Measurements from ENCODE around the gene CTNNA3. TPM values are rescaled to one million over a fixed set of nuclear protein-coding genes. Genes with fewer than 3 reads are reported as not detected.
A peak's percentile ranks its signal among the peaks of the same experiment; 100 is the strongest.

The CTNNA3 gene
- total RNA-seq, 1 donor from 2014 or later, result 0.92 TPM

- DNase-seq (ENCODE audit: low spot score), result no peak
- no peak overlapping the region for H3K27ac Mint-ChIP-seq (ENCODE audit: unreplicated experiment)
- peaks cover 69% of the 10 kb centered on the region for H3K4me1 Mint-ChIP-seq (ENCODE audit: low read depth)
- H3K36me3 Mint-ChIP-seq (ENCODE audit: low read depth), result no peaks in the 10 kb centered on the region
- H3K4me3 Mint-ChIP-seq (ENCODE audit: unreplicated experiment), result no peak overlapping the region
- TF ChIP-seq, protein P1, sequence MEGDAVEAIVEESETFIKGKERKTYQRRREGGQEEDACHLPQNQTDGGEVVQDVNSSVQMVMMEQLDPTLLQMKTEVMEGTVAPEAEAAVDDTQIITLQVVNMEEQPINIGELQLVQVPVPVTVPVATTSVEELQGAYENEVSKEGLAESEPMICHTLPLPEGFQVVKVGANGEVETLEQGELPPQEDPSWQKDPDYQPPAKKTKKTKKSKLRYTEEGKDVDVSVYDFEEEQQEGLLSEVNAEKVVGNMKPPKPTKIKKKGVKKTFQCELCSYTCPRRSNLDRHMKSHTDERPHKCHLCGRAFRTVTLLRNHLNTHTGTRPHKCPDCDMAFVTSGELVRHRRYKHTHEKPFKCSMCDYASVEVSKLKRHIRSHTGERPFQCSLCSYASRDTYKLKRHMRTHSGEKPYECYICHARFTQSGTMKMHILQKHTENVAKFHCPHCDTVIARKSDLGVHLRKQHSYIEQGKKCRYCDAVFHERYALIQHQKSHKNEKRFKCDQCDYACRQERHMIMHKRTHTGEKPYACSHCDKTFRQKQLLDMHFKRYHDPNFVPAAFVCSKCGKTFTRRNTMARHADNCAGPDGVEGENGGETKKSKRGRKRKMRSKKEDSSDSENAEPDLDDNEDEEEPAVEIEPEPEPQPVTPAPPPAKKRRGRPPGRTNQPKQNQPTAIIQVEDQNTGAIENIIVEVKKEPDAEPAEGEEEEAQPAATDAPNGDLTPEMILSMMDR (IDR thresholded peaks at IDR 0.05), result no peak
- no peaks in the 10 kb centered on the region for H3K9me3 Mint-ChIP-seq (ENCODE audit: low read depth)
- no peaks in the 10 kb centered on the region for H3K27me3 Mint-ChIP-seq (ENCODE audit: low read depth)
These were observed 92.3 kb downstream of the CTNNA3 start for GRCh38 chr10:67603701-67604100.

GRCh38 chr10:67603086-67603485 lies 92.9 kb downstream of the CTNNA3 start:
- TF ChIP-seq, protein P1 (IDR thresholded peaks at IDR 0.05), result no peak
- no peaks in the 10 kb centered on the region for H3K9me3 Mint-ChIP-seq (ENCODE audit: low read depth)

DNA sequence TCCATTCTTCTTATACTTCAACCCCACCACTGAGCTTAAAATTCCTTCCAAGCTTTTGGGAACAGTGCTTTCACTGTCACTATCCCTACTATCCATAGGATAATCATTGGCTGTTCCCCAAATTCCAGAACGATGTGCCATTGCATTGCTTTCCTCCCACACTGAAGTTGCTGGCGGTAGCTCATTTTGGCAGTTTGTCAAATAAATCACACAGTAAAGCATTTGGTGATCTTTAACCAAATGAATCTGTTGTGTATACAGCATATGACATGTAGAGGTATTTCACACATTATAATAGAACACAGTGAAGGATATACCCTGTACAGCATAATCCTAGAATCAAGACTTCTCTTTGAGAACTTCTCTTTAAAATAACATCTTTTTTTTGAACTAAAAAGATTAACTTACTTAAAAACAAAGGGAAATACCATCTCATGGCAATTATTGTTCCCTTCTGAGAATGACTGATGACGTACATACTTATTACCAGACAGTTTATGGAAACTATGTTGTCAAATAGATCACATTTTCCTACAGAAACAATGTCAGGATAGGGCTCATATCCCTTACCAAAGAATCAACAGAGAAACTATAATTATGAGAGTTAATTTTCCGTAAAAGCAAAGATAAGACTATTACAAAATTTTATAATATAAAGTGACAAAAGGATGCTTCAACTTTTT lies 93.6 kb downstream of the CTNNA3 start:
- no peak overlapping the region for H3K4me3 Mint-ChIP-seq (ENCODE audit: unreplicated experiment)
- no peaks in the 10 kb centered on the region for H3K9me3 Mint-ChIP-seq (ENCODE audit: low read depth)
- TF ChIP-seq, protein P1 (IDR thresholded peaks at IDR 0.05), result no peak
- no peaks in the 10 kb centered on the region for H3K27me3 Mint-ChIP-seq (ENCODE audit: low read depth)
- no peak for DNase-seq (ENCODE audit: low spot score)
- H3K4me1 Mint-ChIP-seq (ENCODE audit: low read depth), result peaks cover 73% of the 10 kb centered on the region
- no peaks in the 10 kb centered on the region for H3K36me3 Mint-ChIP-seq (ENCODE audit: low read depth)
- peak overlapping the region; percentile 86 for H3K27ac Mint-ChIP-seq (ENCODE audit: unreplicated experiment)

More at GRCh38 chr10:67603086-67603485, 92.9 kb downstream of the CTNNA3 start:
- Mint-ChIP-seq H3K36me3 (ENCODE audit: low read depth) (no peaks in the 10 kb centered on the region), H3K4me3 (ENCODE audit: unreplicated experiment) (no peak overlapping the region), H3K27ac (ENCODE audit: unreplicated experiment) (no peak overlapping the region), H3K27me3 (ENCODE audit: low read depth) (no peaks in the 10 kb centered on the region), H3K4me1 (ENCODE audit: low read depth) (peaks cover 75% of the 10 kb centered on the region)
- DNase-seq (ENCODE audit: low spot score), result no peak

DNA sequence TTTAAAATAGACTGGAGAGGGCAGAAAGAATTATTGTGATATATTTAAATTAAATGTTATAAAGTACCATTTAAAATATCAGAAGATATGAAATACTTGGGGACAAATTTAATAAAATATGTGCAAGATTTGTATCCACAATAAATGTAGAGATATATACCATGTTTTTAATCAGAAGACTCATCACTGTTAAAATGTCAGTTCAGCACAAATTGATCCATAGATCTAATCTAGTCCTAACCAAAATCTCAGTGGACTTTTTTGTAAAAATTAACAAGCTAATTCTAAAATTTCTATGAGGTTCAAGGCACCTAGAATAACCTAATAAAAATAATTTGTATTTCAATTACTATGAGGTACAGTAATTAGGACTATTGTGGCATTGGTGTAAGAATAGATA lies 96.4 kb downstream of the CTNNA3 start:
- peaks cover 18% of the 10 kb centered on the region for H3K9me3 Mint-ChIP-seq (ENCODE audit: low read depth)
- H3K4me1 Mint-ChIP-seq (ENCODE audit: low read depth), result peaks cover 59% of the 10 kb centered on the region
- H3K27ac Mint-ChIP-seq (ENCODE audit: unreplicated experiment), result no peak overlapping the region
- H3K36me3 Mint-ChIP-seq (ENCODE audit: low read depth), result peaks cover 6% of the 10 kb centered on the region
- no peak overlapping the region for H3K4me3 Mint-ChIP-seq (ENCODE audit: unreplicated experiment)
- H3K27me3 Mint-ChIP-seq (ENCODE audit: low read depth), result no peaks in the 10 kb centered on the region
- TF ChIP-seq, protein P1 (IDR thresholded peaks at IDR 0.05), result no peak
- no peak for DNase-seq (ENCODE audit: low spot score)

DNA sequence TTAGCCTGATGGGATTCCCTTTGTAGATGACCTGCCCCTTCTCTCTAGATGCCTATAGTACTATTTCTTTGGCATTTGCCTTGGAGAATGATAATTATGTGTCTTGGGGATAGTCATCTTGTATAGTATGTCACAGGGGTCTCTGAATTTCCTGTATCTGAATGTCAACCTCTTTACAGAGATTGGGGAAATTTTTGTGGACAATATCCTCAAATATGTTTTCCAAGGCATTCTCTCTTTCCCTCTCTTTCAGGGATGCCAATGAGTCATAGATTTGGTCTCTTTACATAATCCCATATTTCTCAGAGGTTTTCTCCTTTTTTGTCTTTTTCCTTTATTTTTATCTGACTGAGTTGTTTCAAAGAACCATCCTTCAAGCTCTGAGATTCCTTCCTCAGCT lies 99.4 kb downstream of the CTNNA3 start:
- H3K4me1 Mint-ChIP-seq (ENCODE audit: low read depth), result peaks cover 53% of the 10 kb centered on the region

More for the DNA sequence above, 99.4 kb downstream of the CTNNA3 start:
- Mint-ChIP-seq H3K27me3 (ENCODE audit: low read depth) (no peaks in the 10 kb centered on the region), H3K9me3 (ENCODE audit: low read depth) (peaks cover 18% of the 10 kb centered on the region), H3K4me3 (ENCODE audit: unreplicated experiment) (no peak overlapping the region), H3K27ac (ENCODE audit: unreplicated experiment) (no peak overlapping the region), H3K36me3 (ENCODE audit: low read depth) (peaks cover 6% of the 10 kb centered on the region)
- DNase-seq (ENCODE audit: low spot score), result no peak
- TF ChIP-seq, protein P1 (IDR thresholded peaks at IDR 0.05), result no peak
